ENCODE data around the gene ZSCAN21. TPM values are rescaled to one million over a fixed set of nuclear protein-coding genes. Genes with fewer than 3 reads are reported as not detected.

Gene ZSCAN21
- total RNA-seq, result 1 to 10 TPM; 2.0 to 2.7 TPM
- polyA plus RNA-seq (2013, experiment 1 of 2), result 8.6 TPM
- 8.5 TPM for polyA plus RNA-seq (2013, experiment 2 of 2)
- total RNA-seq, result 3.0 to 13.9 (median 8.6) reads per million in 172 experiments

DNA sequence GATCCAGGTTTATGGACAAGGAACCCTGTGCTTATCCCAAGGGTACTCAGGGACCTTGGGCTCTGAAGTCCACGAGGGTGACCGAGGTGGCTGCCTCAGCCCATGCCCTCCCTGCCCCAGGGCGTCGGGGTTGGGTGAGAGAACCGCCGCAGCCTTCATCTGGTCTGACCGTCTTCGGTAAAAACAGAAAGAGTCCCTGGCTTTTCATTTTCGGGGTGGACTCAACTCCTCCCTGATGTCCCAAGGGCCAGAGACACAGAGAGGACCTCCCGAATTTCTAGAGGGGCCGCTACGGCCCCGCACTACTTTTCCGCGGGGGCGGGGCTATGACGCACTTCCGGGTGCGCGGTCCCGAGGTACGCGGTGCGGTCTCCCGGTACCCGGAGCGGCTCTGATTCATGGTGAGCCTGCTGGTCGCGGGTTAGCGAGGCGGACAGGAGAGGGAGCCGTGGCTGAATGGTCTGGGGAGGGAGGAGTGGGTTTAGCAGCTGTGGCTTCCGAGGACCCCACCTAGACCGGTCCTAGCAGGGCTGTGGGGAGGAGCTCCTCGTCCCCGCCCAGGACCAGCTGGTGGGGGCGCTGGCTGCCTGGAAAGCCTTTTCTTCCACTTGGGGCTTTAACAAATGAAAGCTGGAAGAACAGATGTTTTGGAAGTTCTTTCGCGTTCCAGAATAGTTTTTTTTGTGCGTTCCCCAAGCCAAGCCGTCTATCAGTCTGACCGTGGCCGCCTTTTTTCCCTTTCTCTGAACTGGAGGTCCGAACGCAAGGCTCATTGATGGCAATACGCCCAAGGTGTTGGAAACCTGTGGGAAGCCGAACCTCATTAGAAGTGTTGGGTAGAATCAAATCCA lies at the start of gene ZSCAN21:
TSS of gene ZSCAN21 (plus strand) at position 334 of the 851 bp plus-strand sequence. CDS start 7,233 bp downstream, outside the sequence.
- TF ChIP-seq, protein P1, sequence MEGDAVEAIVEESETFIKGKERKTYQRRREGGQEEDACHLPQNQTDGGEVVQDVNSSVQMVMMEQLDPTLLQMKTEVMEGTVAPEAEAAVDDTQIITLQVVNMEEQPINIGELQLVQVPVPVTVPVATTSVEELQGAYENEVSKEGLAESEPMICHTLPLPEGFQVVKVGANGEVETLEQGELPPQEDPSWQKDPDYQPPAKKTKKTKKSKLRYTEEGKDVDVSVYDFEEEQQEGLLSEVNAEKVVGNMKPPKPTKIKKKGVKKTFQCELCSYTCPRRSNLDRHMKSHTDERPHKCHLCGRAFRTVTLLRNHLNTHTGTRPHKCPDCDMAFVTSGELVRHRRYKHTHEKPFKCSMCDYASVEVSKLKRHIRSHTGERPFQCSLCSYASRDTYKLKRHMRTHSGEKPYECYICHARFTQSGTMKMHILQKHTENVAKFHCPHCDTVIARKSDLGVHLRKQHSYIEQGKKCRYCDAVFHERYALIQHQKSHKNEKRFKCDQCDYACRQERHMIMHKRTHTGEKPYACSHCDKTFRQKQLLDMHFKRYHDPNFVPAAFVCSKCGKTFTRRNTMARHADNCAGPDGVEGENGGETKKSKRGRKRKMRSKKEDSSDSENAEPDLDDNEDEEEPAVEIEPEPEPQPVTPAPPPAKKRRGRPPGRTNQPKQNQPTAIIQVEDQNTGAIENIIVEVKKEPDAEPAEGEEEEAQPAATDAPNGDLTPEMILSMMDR (IDR thresholded peaks at IDR 0.05), result peak; percentile 20
- intact Hi-C loops (cut with DNase I, micrococcal nuclease), result loop anchor here (1.0 to 10.0 kb wide), 9 partner anchors 31 to 135 kb away; partner anchors contain the start of genes TRIM4 (in 2 of the 2), ZNF3 (in 2 of the 2) and AZGP1 (in 1 of the 2)
- no peaks in the 10 kb centered on the region for H3K36me3 Mint-ChIP-seq (ENCODE audit: low read depth)
- H3K9me3 Mint-ChIP-seq, result no peaks in the 10 kb centered on the region
- Histone ChIP-seq H3K4me3 (ENCODE audit: low read length) (peak within 1 kb of the TSS; percentile 97), H3K27me3 (ENCODE audit: control insufficient read depth in 1 of 2, insufficient read depth in 2 of 2, low read length in 2 of 2) (no peaks in the 10 kb centered on the region), H3K27ac (ENCODE audit: low read depth in 1 of 2, low read length in 2 of 2) (peak within 1 kb of the TSS; percentile 77 to 88), H3K36me3 (ENCODE audit: insufficient read depth, low read length) (no peaks in the 10 kb centered on the region), H3K9me3 (ENCODE audit: control insufficient read depth in 1 of 2, insufficient read depth in 1 of 2, low read length in 2 of 2) (no peaks in the 10 kb centered on the region), H3K4me1 (ENCODE audit: insufficient read depth, low read length) (peaks cover 18% of the 10 kb centered on the region)
- peak within 1 kb of the TSS; percentile 96 for H3K27ac Mint-ChIP-seq
- POLR2A ChIA-PET, result interaction anchor here (0.7 to 2.8 kb wide), 14 partner anchors 9 to 537 kb away, joined by 3 to 16 read pairs (median 6); partner anchors contain the start of genes AP4M1, FBXO24, LRCH4 and MBLAC1
- H3K27me3 Mint-ChIP-seq, result no peaks in the 10 kb centered on the region
- CTCF ChIA-PET, result interaction anchor here (0.9 to 1.4 kb wide), 3 partner anchors 9 to 70 kb away, joined by 3 read pairs; partner anchors contain the start of gene CNPY4
- peak within 1 kb of the TSS; percentile 95 for H3K4me3 Mint-ChIP-seq
- ATAC-seq (ENCODE audit: poor library complexity) (peak; percentile 88), DNase-seq (peak; percentile 59 to 89 (median 74))
- H3K4me1 Mint-ChIP-seq (ENCODE audit: low read depth), result peaks cover 25% of the 10 kb centered on the region

DNA sequence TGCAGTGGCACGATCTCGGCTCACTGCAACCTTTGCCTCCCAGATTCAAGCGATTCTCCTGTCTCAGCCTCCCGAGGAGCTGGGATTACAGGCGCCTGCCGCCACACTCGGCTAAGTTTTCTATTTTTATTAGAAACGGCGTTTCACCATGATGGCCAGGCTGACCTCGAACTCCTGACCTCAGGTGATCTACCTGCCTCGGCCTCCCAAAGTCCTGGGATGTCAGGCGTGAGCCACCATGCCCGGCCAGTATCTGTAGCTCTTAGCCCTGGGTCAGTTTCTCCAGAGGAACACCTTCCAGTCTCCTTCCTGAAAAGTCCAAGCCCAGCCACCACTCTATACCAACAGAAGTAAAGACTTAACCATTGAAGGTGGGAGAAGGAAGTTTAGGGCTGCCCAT lies 49.3 kb upstream of the ZSCAN21 start:
- intact Hi-C loops (cut with DNase I, micrococcal nuclease), result no loop called here
- no peaks in the 10 kb centered on the region for H3K36me3 Mint-ChIP-seq (ENCODE audit: low read depth)
- TF ChIP-seq, protein P1 (IDR thresholded peaks at IDR 0.05), result no peak
- H3K27me3 Mint-ChIP-seq, result no peaks in the 10 kb centered on the region
- Histone ChIP-seq H3K36me3 (ENCODE audit: insufficient read depth, low read length) (no peaks in the 10 kb centered on the region), H3K4me3 (ENCODE audit: low read length) (no peak overlapping the region), H3K9me3 (ENCODE audit: control insufficient read depth in 1 of 2, insufficient read depth in 1 of 2, low read length in 2 of 2) (no peaks in the 10 kb centered on the region), H3K4me1 (ENCODE audit: insufficient read depth, low read length) (peaks cover 17% of the 10 kb centered on the region), H3K27me3 (ENCODE audit: control insufficient read depth in 1 of 2, insufficient read depth in 2 of 2, low read length in 2 of 2) (no peaks in the 10 kb centered on the region), H3K27ac (ENCODE audit: low read depth in 1 of 2, low read length in 2 of 2) (no peak overlapping the region)
- no peaks in the 10 kb centered on the region for H3K9me3 Mint-ChIP-seq
- DNase-seq (no peak), ATAC-seq (ENCODE audit: poor library complexity) (no peak)
- H3K4me1 Mint-ChIP-seq (ENCODE audit: low read depth), result peaks cover 22% of the 10 kb centered on the region
- CTCF ChIA-PET, result no interaction called here
- no peak overlapping the region for H3K27ac Mint-ChIP-seq
- no peak overlapping the region for H3K4me3 Mint-ChIP-seq
- POLR2A ChIA-PET, result interaction anchor here (1.1 kb wide), 1 partner anchor 81 kb away, joined by 3 read pairs; the partner anchor contains the start of gene TRIM4

DNA sequence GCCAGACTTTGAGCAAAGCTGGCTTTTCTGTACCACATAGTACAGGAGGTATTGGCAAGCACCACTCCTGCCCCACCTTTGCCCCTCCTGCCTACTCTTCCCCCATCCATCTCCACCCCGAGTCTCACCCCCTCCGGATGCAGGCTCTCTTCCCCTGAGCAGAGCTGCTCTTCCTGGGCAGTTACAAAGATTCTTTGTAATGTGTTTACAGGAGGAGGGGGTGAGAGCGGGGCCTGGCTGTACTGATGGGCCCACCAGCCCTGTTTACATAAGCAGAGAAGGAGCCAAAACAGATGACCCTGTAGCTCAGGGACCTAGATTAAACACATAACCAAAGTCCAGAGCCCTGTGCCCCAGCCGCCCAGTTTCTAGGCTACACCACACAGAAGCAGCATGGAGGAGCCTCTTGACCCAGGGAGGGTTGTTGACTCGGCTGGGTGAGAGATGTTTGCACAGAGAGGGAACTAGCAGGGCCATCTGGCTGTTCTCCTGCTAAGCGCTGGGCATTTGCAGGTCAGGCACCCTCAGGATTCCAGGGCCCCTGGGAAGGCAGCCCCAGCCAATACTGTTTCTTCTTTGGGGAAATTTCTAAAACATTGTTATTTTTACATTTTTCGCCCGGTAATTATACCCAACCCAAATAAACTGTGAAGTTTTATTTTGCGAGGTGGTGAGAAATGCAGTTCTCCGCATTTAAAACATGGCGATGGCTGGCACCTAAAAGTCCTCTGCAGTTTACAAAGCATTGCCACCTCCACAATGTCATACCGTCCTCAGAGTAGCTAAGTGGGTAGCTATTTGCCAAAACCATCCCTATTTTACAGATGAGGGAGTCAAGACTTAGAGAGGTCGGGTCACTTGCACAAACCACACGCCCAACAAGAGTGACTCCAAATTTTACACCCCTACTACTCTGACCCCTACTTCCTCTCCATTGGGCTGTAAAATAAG lies 45.6 kb upstream of the ZSCAN21 start:
- TF ChIP-seq, protein P1 (IDR thresholded peaks at IDR 0.05), result no peak
- no peak overlapping the region for H3K27ac ChIP-seq (ENCODE audit: low read depth in 1 of 2, low read length in 2 of 2)
- H3K4me3 Mint-ChIP-seq, result no peak overlapping the region
- H3K27me3 ChIP-seq (ENCODE audit: control insufficient read depth in 1 of 2, insufficient read depth in 2 of 2, low read length in 2 of 2), result no peaks in the 10 kb centered on the region
- H3K4me3 ChIP-seq (ENCODE audit: low read length), result no peak overlapping the region
- ATAC-seq (ENCODE audit: poor library complexity), result no peak
- H3K36me3 ChIP-seq (ENCODE audit: insufficient read depth, low read length), result no peaks in the 10 kb centered on the region
- H3K4me1 ChIP-seq (ENCODE audit: insufficient read depth, low read length), result no peaks in the 10 kb centered on the region
- no peak for DNase-seq
- intact Hi-C loops (cut with DNase I, micrococcal nuclease), result no loop called here
- no peaks in the 10 kb centered on the region for H3K27me3 Mint-ChIP-seq
- ChIA-PET POLR2A (interaction anchor here (2.5 kb wide), 1 partner anchor 11 kb away, joined by 8 read pairs; the partner anchor contains the start of gene ZKSCAN1), CTCF (no interaction called here)
- H3K4me1 Mint-ChIP-seq (ENCODE audit: low read depth), result peaks cover under 1% of the 10 kb centered on the region
- H3K9me3 ChIP-seq (ENCODE audit: control insufficient read depth in 1 of 2, insufficient read depth in 1 of 2, low read length in 2 of 2), result no peaks in the 10 kb centered on the region
- H3K27ac Mint-ChIP-seq, result no peak overlapping the region
- no peaks in the 10 kb centered on the region for H3K9me3 Mint-ChIP-seq
- no peaks in the 10 kb centered on the region for H3K36me3 Mint-ChIP-seq (ENCODE audit: low read depth)

Data from CD4-positive, alpha-beta T cell (primary cell).